Measurements from ENCODE around the gene UGT2B10. TPM values are rescaled to one million over a fixed set of nuclear protein-coding genes. Genes with fewer than 3 reads are reported as not detected.

UGT2B10 gene
- total RNA-seq, 2 donors from 2014 or later: not detected

DNA sequence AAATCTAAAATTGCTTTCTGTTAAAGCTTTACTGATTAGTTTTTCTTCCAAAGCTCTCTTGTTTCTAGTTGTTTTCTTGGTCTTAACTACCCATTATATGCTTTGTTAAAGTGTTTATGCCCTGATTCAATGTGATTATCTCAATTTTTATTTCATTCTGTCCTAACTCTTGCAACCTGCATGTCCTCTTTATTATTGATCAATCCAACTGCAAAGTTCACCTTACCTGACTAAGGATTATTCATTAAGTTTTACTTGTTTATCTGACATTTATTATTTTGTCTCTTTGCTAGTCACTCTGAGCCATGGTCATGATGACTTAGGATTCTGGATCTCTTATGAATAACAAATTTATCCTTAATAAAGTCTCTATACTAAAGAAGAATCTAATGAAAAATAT is 15.8 kb downstream of the UGT2B10 start:
- intact Hi-C loops (cut with DNase I): no loop called here

DNA sequence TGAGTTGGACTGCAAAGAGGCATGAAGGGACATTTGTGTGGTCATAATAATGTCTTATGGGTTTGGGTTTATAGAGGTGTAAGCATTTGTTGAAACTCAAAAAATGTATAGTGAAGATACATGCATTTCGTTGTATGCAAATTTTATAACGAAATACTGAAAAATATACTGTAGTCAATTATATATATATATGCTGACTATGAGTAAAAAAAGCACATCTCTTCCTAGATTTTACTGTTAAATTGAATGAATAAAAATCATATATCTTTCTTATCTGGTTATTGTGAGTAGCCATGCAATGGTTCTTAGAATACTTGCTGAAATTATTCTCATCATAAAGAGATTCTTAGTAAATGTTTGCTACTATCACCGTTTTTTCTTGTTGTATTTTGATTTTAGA is 34.5 kb downstream of the UGT2B10 start:
- no peak for TF ChIP-seq POLR2A (IDR thresholded peaks at IDR 0.05)
- TF ChIP-seq, protein P1, sequence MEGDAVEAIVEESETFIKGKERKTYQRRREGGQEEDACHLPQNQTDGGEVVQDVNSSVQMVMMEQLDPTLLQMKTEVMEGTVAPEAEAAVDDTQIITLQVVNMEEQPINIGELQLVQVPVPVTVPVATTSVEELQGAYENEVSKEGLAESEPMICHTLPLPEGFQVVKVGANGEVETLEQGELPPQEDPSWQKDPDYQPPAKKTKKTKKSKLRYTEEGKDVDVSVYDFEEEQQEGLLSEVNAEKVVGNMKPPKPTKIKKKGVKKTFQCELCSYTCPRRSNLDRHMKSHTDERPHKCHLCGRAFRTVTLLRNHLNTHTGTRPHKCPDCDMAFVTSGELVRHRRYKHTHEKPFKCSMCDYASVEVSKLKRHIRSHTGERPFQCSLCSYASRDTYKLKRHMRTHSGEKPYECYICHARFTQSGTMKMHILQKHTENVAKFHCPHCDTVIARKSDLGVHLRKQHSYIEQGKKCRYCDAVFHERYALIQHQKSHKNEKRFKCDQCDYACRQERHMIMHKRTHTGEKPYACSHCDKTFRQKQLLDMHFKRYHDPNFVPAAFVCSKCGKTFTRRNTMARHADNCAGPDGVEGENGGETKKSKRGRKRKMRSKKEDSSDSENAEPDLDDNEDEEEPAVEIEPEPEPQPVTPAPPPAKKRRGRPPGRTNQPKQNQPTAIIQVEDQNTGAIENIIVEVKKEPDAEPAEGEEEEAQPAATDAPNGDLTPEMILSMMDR (IDR thresholded peaks at IDR 0.05): no peak
- Histone ChIP-seq H3K4me1 (peaks cover 3% of the 10 kb centered on the region), H3K36me3 (replicated peaks in 1 of 2; ENCODE audit: insufficient read depth in 1 of 2, low read depth in 2 of 2) (no peaks in the 10 kb centered on the region), H3K4me3 (no peak overlapping the region), H3K27me3 (no peaks in the 10 kb centered on the region), H3K9me3 (no peaks in the 10 kb centered on the region), H3K27ac (no peak overlapping the region)
- no peak for ATAC-seq
- no peak for DNase-seq
- WGBS, 2 donors: 59 to 69% methylated on average over 3 of the region's 3 CpGs
- intact Hi-C loops (cut with DNase I): no loop called here

More for the DNA sequence above, 15.8 kb downstream of the UGT2B10 start:
- no peaks in the 10 kb centered on the region for H3K9me3 ChIP-seq
- H3K27me3 ChIP-seq: no peaks in the 10 kb centered on the region
- TF ChIP-seq POLR2A (IDR thresholded peaks at IDR 0.05): no peak
- TF ChIP-seq, protein P1 (IDR thresholded peaks at IDR 0.05): no peak
- no peak overlapping the region for H3K27ac ChIP-seq
- H3K4me1 ChIP-seq: no peaks in the 10 kb centered on the region
- ATAC-seq (no peak), DNase-seq (no peak)
- H3K4me3 ChIP-seq: no peak overlapping the region
- H3K36me3 ChIP-seq (replicated peaks in 1 of 2; ENCODE audit: insufficient read depth in 1 of 2, low read depth in 2 of 2): no peaks in the 10 kb centered on the region

DNA sequence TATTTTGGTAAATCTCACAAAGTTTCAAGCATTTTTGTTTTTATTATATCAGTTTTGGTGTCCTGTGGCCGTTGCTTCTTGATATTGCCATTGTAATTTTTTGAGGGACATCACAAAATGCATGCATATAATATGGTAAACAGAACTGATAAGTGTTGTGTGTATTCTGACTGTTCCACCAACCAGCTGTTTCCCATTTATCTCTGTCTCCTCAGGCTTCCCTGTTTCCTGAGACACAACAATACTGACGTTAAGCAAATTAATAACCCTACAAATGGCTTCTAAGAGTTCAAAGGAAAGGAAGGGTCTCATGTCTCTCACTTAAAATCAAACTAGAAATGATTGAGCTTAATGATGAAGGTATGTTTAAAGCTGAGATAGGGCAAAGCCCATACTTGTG is 40.0 kb downstream of the UGT2B10 start:
- ATAC-seq (no peak), DNase-seq (no peak)
- H3K27ac ChIP-seq: no peak overlapping the region
- peaks cover 0 to 9% (median 0%) of the 10 kb centered on the region in 3 donors for H3K9me3 ChIP-seq
- no peak overlapping the region for H3K4me3 ChIP-seq
- no peaks in the 10 kb centered on the region for H3K27me3 ChIP-seq
- H3K4me1 ChIP-seq: peaks cover 8% of the 10 kb centered on the region
- WGBS, 2 donors: 43 to 53% methylated on average over 2 of the region's 2 CpGs
- intact Hi-C loops (cut with DNase I): no loop called here
- H3K36me3 ChIP-seq (replicated peaks in 1 of 2; ENCODE audit: insufficient read depth in 1 of 2, low read depth in 2 of 2): no peaks in the 10 kb centered on the region
- TF ChIP-seq, protein P1 (IDR thresholded peaks at IDR 0.05): no peak

DNA sequence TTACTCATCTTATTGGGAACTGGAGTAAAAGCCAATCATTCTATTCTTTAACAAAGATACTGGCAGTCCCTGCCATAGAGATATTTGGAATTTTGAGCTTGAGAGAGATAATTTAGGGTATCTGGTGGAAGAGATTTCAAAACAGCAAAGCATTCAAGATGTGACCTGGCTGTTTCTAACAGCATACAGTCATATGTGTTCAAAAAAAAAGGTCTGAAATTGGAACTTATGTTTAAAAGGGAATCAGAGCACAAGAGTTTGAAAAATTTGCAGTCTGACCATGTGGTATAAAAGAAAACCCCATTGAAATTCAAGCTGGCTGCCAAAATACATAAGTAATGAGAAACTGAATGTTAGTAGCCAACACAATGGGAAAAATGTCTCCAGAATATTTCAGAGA is 42.2 kb downstream of the UGT2B10 start:
- intact Hi-C loops (cut with DNase I): no loop called here
- Histone ChIP-seq H3K36me3 (replicated peaks in 1 of 2; ENCODE audit: insufficient read depth in 1 of 2, low read depth in 2 of 2) (no peaks in the 10 kb centered on the region), H3K9me3 (peaks cover 0 to 9% (median 0%) of the 10 kb centered on the region in 3 donors), H3K27me3 (no peaks in the 10 kb centered on the region), H3K27ac (no peak overlapping the region), H3K4me1 (peaks cover 20% of the 10 kb centered on the region), H3K4me3 (no peak overlapping the region)
- DNase-seq (no peak), ATAC-seq (no peak)
- no peak for TF ChIP-seq POLR2A (IDR thresholded peaks at IDR 0.05)
- TF ChIP-seq, protein P1 (IDR thresholded peaks at IDR 0.05): no peak

DNA sequence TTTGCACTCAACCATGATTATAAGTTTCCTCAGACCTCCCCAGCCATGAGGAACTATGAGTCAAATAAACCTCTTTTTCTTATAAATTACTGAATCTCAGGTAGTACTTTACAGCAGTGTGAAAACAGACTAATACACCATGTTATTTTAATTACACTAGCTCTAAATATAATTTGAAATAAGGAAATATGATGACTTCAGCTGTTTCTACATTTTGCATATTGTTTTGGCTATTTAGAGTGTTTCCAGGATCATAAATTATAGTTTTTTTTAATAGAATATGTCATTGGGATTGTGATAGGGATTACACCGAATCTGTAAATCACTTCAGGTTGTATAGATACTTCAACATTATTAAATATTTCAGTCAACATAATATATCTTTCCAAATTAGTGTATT is 43.9 kb downstream of the UGT2B10 start:
- DNase-seq: no peak
- Histone ChIP-seq H3K4me1 (peaks cover 31% of the 10 kb centered on the region), H3K36me3 (replicated peaks in 1 of 2; ENCODE audit: insufficient read depth in 1 of 2, low read depth in 2 of 2) (no peaks in the 10 kb centered on the region), H3K27me3 (no peaks in the 10 kb centered on the region), H3K9me3 (peaks cover 0 to 9% (median 0%) of the 10 kb centered on the region in 3 donors), H3K27ac (no peak overlapping the region), H3K4me3 (no peak overlapping the region)
- TF ChIP-seq, protein P1 (IDR thresholded peaks at IDR 0.05): no peak
- no peak for TF ChIP-seq POLR2A (IDR thresholded peaks at IDR 0.05)
- WGBS, 2 donors: 89 to 95% methylated on average over 1 of the region's 1 CpG
- no peak for ATAC-seq
- intact Hi-C loops (cut with DNase I): no loop called here

All from body of pancreas (tissue), 4 donors.